OCI-LY3 (cell line): Measurements from ENCODE around the gene CPOX.

Source experiments
- EZH2phosphoT487 ChIP-seq: fragments of 200-600 bp; shearing (Covaris generic); IDR thresholded peaks from 2 replicates; pipeline ENCODE4 v1.6.1; 2018; ENCODE audit warnings: antibody characterized with exemption, mixed run types, low read depth
- TF ChIP-seq, protein P1 (sequence below): fragments of 200-600, 300-600 bp; sonication (generic); IDR thresholded peaks from 2 replicates; pipeline ENCODE4 v1.5.1; 2014; ENCODE audit warnings: antibody characterized with exemption, low read length, low read depth

DNA sequence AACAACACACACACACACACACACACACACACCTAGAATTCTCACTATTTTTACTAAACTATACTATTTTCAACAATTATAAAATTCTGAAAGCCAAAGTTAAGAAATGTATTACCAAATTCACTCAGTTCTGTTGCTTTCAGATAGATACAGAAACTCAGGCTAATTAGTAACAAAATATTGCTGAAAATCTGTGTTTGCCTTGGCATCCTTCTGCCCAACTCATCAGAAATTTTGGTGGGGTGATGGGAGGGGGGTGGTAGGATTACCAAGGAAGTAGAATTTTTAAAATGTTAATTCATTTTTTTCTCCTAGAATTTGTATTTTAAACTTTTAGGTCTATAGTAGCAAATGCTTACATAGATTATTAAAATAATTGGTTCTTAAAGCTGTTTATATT lies 2.7 kb upstream of the CPOX start:
- TF ChIP-seq, protein P1, sequence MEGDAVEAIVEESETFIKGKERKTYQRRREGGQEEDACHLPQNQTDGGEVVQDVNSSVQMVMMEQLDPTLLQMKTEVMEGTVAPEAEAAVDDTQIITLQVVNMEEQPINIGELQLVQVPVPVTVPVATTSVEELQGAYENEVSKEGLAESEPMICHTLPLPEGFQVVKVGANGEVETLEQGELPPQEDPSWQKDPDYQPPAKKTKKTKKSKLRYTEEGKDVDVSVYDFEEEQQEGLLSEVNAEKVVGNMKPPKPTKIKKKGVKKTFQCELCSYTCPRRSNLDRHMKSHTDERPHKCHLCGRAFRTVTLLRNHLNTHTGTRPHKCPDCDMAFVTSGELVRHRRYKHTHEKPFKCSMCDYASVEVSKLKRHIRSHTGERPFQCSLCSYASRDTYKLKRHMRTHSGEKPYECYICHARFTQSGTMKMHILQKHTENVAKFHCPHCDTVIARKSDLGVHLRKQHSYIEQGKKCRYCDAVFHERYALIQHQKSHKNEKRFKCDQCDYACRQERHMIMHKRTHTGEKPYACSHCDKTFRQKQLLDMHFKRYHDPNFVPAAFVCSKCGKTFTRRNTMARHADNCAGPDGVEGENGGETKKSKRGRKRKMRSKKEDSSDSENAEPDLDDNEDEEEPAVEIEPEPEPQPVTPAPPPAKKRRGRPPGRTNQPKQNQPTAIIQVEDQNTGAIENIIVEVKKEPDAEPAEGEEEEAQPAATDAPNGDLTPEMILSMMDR: no peak
- TF ChIP-seq EZH2phosphoT487: no peak
